ELR (cell line): ENCODE data around the gene DTNBP1.

Source experiments
- DNase-seq: peaks from one replicate; pipeline ENCODE4 v3.0.0-alpha.2; 2015; ENCODE audit warnings: low read depth

Gene DTNBP1

GRCh38 chr6:15513801-15514711 lies 148.8 kb downstream of the DTNBP1 start:
- DNase-seq: no peak

- DNase-seq: no peak
Observed at GRCh38 chr6:15513131-15513771, 149.6 kb downstream of the DTNBP1 start.

- no peak for DNase-seq
Observed at GRCh38 chr6:15512721-15513120, 150.1 kb downstream of the DTNBP1 start.

GRCh38 chr6:15512126-15512525 lies 150.7 kb downstream of the DTNBP1 start:
- peak; percentile 30 for DNase-seq

GRCh38 chr6:15511248-15512125 lies 151.3 kb downstream of the DTNBP1 start:
- DNase-seq: no peak

- DNase-seq: no peak
Observed at GRCh38 chr6:15510536-15511247, 152.1 kb downstream of the DTNBP1 start.

GRCh38 chr6:15510121-15510520 lies 152.7 kb downstream of the DTNBP1 start:
- DNase-seq: no peak

GRCh38 chr6:15509335-15509933 lies 153.4 kb downstream of the DTNBP1 start:
- peak; percentile 30 for DNase-seq

GRCh38 chr6:15508931-15509330 lies 153.9 kb downstream of the DTNBP1 start:
- DNase-seq: no peak

- DNase-seq: no peak
Observed at GRCh38 chr6:15508441-15508871, 154.4 kb downstream of the DTNBP1 start.

GRCh38 chr6:15507746-15508145 lies 155.1 kb downstream of the DTNBP1 start:
- no peak for DNase-seq

GRCh38 chr6:15507221-15507620 lies 155.6 kb downstream of the DTNBP1 start:
- no peak for DNase-seq

- DNase-seq: no peak
Observed at GRCh38 chr6:15506066-15506465, 156.8 kb downstream of the DTNBP1 start.

- no peak for DNase-seq
Observed at GRCh38 chr6:15505463-15505918, 157.3 kb downstream of the DTNBP1 start.

- peak; percentile 89 for DNase-seq
Observed at GRCh38 chr6:15504581-15505350, 158.1 kb downstream of the DTNBP1 start.

- no peak for DNase-seq
Observed at GRCh38 chr6:15504040-15504495, 158.8 kb downstream of the DTNBP1 start.

GRCh38 chr6:15503346-15503680 lies 159.5 kb downstream of the DTNBP1 start:
- DNase-seq: no peak

- DNase-seq: no peak
Observed at GRCh38 chr6:15502446-15503345, 160.1 kb downstream of the DTNBP1 start.

- no peak for DNase-seq
Observed at GRCh38 chr6:15501826-15502445, 160.9 kb downstream of the DTNBP1 start.
